Activated naive CD4-positive, alpha-beta T cell treated with anti-CD3 and anti-CD28 coated beads for 36 hours (primary cell): ENCODE measurements around the gene RRP8. TPM values are rescaled to one million over a fixed set of nuclear protein-coding genes. Genes with fewer than 3 reads are reported as not detected.
A peak's percentile ranks its signal among the peaks of the same experiment; 100 is the strongest.

Experiments used
- CTCF ChIA-PET: fragments of 350-600 bp; sonication (Branson Sonifier 250); formaldehyde crosslinking; loops from one replicate; lab custom pipeline; 2021; ENCODE audit warnings: antibody characterized with exemption; lab: Charles Lee
- DNase-seq: peaks from one replicate; pipeline ENCODE4 v3.0.0-alpha.2; 2020
- H3K27ac Mint-ChIP-seq: one replicate; pipeline ENCODE4 v1.8.0; 2021; ENCODE audit warnings: mild to moderate bottlenecking, mixed read lengths
- H3K27me3 Mint-ChIP-seq: one replicate; pipeline ENCODE4 v1.8.0; 2021; ENCODE audit warnings: low read depth, mixed read lengths
- H3K36me3 Mint-ChIP-seq: one replicate; pipeline ENCODE4 v1.8.0; 2021; ENCODE audit warnings: low read depth, mixed read lengths
- H3K4me1 Mint-ChIP-seq: one replicate; pipeline ENCODE4 v1.8.0; 2021; ENCODE audit warnings: low read depth, mixed read lengths
- H3K4me3 Mint-ChIP-seq: one replicate; pipeline ENCODE4 v1.8.0; 2021; ENCODE audit warnings: mild to moderate bottlenecking, moderate library complexity, mixed read lengths
- H3K9me3 Mint-ChIP-seq: one replicate; pipeline ENCODE4 v1.8.0; 2021; ENCODE audit warnings: mixed read lengths
- intact Hi-C: fragments of 100-400 bp; cut with micrococcal nuclease; formaldehyde crosslinking; loops from one replicate; pipeline ENCODE4 v1.15.1; 2023
- total RNA-seq, 2 experiments: library from RNA; stranded (reverse); gene quantifications; one replicate each; pipeline ENCODE4 v1.2.3, GENCODE V29; 2021

RRP8 gene
- total RNA-seq, 2 experiments from 2014 or later = 31.9 to 33.5 TPM

DNA sequence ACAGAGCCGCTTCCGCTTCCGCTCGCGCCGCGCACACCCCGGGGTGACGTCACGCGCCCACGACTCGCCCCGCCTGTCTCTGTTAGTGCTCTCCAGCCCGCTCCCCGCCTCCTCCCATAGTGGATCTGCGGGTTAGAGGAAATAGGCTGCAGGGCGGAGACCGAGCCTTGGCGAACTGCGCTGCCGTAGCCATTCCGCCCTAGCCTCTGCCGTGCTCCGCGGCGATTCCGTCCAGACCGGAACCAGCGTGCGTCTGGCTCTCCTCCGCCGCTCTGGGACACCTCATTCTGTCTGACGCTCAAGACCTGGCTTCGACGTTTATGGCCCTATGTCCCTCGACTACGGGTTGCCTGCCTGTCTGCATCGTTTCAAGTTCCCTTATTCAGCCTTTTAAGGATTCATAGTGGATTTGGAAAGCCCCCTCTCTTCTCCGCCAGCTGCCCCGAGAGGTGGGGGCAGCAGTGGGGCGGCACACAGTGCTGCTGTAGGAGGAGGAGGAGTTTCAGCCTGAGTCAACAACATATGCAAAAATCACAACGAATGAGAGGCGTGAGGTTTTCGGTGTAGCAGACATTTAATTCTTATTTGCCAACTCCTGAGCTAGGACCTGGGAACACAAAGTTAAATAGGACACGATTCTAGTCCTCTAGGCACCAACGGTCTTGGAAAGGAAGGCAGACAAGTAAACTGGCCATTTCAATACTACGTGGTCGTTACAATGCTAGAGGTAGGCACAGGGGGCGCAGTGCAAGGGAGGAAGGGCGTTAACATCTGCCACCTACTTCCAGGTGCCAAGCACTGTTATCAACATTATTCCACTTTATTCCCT, 9.0 kb upstream of the RRP8 start, which contains the start of gene TAF10:
TAF10 (minus strand) TSS at position 4 of the 829 bp plus-strand sequence. CDS start 27 bp downstream, outside the sequence.
- Mint-ChIP-seq H3K36me3 (peaks cover 34% of the 10 kb centered on the region), H3K27me3 (no peaks in the 10 kb centered on the region), H3K4me3 (peak within 1 kb of the TSS; percentile 87), H3K9me3 (no peaks in the 10 kb centered on the region), H3K4me1 (peaks cover 39% of the 10 kb centered on the region), H3K27ac (peak within 1 kb of the TSS; percentile 90)
- peak; percentile 97 for DNase-seq
- intact Hi-C loops = loop anchor here (1.0 kb wide), 4 partner anchors 9 to 378 kb away; partner anchors contain the start of genes FHIP1B, ILK, MRPL17 and RRP8
- CTCF ChIA-PET = interaction anchor here (0.7 to 3.5 kb wide), 12 partner anchors 15 to 143 kb away, joined by 3 to 20 read pairs (median 3); partner anchors contain the start of gene MRPL17

DNA sequence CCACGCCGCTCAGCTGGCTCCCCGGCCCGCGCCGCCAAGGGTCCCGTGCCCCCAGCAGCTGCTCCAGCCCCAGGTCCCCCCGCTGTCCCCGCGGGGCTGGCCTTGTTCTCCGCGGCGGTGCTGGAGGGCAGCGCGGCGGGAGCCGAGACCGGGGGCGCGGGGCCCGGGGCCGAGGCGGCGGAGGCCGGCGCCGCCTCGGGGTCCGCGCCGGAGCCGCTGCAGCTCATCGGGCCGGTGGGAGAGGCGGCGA, 8.5 kb upstream of the RRP8 start:
- no peaks in the 10 kb centered on the region for H3K27me3 Mint-ChIP-seq
- peaks cover 42% of the 10 kb centered on the region for H3K4me1 Mint-ChIP-seq
- no peaks in the 10 kb centered on the region for H3K9me3 Mint-ChIP-seq
- CTCF ChIA-PET = interaction anchor here (0.7 to 3.5 kb wide), 8 partner anchors 33 to 129 kb away, joined by 3 to 20 read pairs (median 3); partner anchors contain the start of gene MRPL17
- DNase-seq = no peak
- H3K4me3 Mint-ChIP-seq = peak overlapping the region; percentile 87
- H3K36me3 Mint-ChIP-seq = peaks cover 35% of the 10 kb centered on the region
- intact Hi-C loops = loop anchor here (1.0 kb wide), 5 partner anchors 7 to 378 kb away; partner anchors contain the start of genes FHIP1B, ILK, MRPL17 and RRP8
- H3K27ac Mint-ChIP-seq = no peak overlapping the region

DNA sequence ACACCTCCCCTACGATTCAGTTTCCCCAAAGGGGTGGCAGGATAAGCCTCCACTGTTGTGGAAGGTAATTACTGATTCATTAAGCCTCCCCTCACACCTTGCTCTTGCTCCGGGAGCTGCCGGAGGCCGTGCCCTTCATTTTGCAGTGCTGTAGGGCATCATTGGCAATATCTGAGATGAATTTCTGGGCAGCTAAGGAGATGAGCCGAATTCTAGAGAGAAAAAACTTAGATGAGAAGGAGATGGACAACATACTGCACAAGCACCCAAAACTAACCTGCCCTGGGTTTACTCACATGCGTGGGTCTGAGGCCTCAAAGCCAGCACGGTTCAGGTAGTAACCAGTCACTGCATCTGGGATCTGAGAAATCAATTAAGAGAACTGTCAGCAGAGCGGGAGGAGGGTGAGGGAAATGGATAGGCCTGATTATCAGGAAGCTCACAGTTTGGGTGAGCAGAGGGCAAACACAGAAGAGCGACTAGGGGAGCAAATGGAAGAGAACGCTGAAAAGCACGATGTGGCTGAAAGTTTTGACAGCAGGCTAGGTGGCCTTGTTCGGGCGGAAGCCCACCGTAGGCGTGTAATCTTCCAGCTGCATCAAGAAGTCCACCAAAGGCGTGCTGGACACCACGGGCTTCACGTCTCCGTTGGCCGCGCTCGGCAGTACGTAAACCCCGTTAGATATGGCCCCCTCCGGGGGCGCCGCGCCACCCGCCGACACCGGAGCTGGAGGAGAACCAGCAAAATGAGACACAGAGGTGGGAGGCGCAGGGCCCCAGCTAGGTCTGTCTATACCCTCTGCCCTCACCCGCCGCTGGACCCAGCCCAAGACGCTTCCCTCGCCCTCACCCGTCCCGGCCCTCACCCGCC, 7.9 kb upstream of the RRP8 start:
- peak overlapping the region; percentile 87 for H3K4me3 Mint-ChIP-seq
- H3K27me3 Mint-ChIP-seq = no peaks in the 10 kb centered on the region
- CTCF ChIA-PET = interaction anchor here (0.7 to 3.5 kb wide), 9 partner anchors 34 to 134 kb away, joined by 3 to 20 read pairs (median 3); partner anchors contain the start of gene MRPL17

DNA sequence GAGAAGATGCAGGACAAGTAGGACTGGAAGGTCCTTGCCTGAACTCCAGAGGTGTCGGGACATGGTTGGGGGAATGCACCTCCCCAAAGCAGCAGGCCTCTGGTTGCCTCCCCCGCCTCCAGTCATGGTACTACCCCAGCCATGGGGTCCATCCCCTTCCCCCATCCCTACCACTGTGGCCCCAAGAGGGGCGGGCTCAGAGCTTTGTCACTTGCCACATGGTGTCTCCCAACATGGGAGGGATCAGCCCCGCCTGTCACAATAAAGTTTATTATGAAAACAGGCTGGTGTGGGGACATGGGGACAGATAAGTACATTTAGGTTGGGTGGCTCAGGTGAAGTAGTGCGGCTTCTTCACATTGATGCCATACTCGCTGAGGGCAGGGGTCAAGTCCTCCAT, 7.2 kb upstream of the RRP8 start:
- peak overlapping the region; percentile 87 for H3K4me3 Mint-ChIP-seq

More for the DNA sequence above, 7.9 kb upstream of the RRP8 start:
- peak overlapping the region; percentile 90 for H3K27ac Mint-ChIP-seq
- H3K4me1 Mint-ChIP-seq = peaks cover 42% of the 10 kb centered on the region
- DNase-seq = peak; percentile 28
- intact Hi-C loops = loop anchor here (1.0 kb wide), 1 partner anchor 8 kb away; the partner anchor contains the start of gene TPP1
- H3K36me3 Mint-ChIP-seq = peaks cover 35% of the 10 kb centered on the region
- no peaks in the 10 kb centered on the region for H3K9me3 Mint-ChIP-seq

DNA sequence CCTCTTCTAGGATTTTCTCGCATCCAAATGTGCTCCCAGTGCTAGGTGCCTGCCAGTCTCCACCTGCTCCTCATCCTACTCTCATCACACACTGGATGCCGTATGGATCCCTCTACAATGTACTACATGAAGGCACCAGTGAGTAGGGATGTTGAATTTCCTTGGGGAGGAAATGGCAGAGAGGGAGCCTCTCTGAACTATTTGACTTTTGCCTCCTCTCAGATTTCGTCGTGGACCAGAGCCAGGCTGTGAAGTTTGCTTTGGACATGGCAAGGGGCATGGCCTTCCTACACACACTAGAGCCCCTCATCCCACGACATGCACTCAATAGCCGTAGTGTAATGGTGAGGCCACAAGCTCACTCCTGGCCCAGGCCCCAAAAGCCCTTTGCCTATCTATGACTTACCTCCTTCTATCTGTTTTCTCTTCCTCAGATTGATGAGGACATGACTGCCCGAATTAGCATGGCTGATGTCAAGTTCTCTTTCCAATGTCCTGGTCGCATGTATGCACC, 6.1 kb upstream of the RRP8 start:
- H3K36me3 Mint-ChIP-seq = peaks cover 32% of the 10 kb centered on the region
- DNase-seq = no peak
- peak overlapping the region; percentile 17 for H3K4me3 Mint-ChIP-seq
- H3K27ac Mint-ChIP-seq = peak overlapping the region; percentile 32
- peaks cover 39% of the 10 kb centered on the region for H3K4me1 Mint-ChIP-seq
- H3K27me3 Mint-ChIP-seq = no peaks in the 10 kb centered on the region
- intact Hi-C loops = loop anchor here (5.0 to 10.0 kb wide), 3 partner anchors 905 to 1063 kb away; partner anchors contain the start of genes CYB5R2, PPFIBP2, TRIM22 and TRIM5
- no peaks in the 10 kb centered on the region for H3K9me3 Mint-ChIP-seq
- CTCF ChIA-PET = interaction anchor here (1.6 to 3.5 kb wide), 2 partner anchors 9 to 74 kb away, joined by 6 to 13 read pairs; partner anchors contain the start of gene MRPL17

More for the DNA sequence above, 7.2 kb upstream of the RRP8 start:
- Mint-ChIP-seq H3K27me3 (no peaks in the 10 kb centered on the region), H3K9me3 (no peaks in the 10 kb centered on the region), H3K36me3 (peaks cover 36% of the 10 kb centered on the region), H3K4me1 (peaks cover 39% of the 10 kb centered on the region), H3K27ac (peak overlapping the region; percentile 90)
- intact Hi-C loops = no loop called here
- CTCF ChIA-PET = interaction anchor here (1.0 to 3.5 kb wide), 2 partner anchors 72 to 135 kb away, joined by 3 to 20 read pairs; partner anchors contain the start of gene MRPL17
- DNase-seq = no peak

- Mint-ChIP-seq H3K27me3 (no peaks in the 10 kb centered on the region), H3K27ac (no peak overlapping the region), H3K36me3 (peaks cover 32% of the 10 kb centered on the region), H3K4me3 (no peak overlapping the region), H3K9me3 (no peaks in the 10 kb centered on the region), H3K4me1 (peaks cover 39% of the 10 kb centered on the region)
- intact Hi-C loops = loop anchor here (5.0 to 10.0 kb wide), 3 partner anchors 906 to 1063 kb away; partner anchors contain the start of genes CYB5R2, PPFIBP2, TRIM22 and TRIM5
- CTCF ChIA-PET = interaction anchor here (0.7 to 3.5 kb wide), 3 partner anchors 9 to 74 kb away, joined by 3 to 13 read pairs (median 6); partner anchors contain the start of gene MRPL17
- no peak for DNase-seq
Measured at GRCh38 chr11:6608726-6609501, 5.5 kb upstream of the RRP8 start.

DNA sequence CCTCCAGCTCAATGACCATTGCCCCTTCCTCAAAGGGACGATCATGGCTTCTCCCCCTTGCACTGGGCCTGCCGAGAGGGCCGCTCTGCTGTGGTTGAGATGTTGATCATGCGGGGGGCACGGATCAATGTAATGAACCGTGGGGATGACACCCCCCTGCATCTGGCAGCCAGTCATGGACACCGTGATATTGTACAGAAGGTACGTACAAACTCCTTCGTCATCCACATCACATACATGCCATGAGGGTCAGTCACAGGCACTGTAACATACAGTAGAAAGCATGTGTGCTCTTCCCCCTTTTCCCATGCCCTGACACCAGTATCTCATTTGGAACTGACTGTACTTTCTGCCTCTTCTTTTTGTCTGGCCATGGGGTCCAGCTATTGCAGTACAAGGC, 4.6 kb upstream of the RRP8 start:
- intact Hi-C loops = loop anchor here (5.0 to 10.0 kb wide), 3 partner anchors 907 to 1064 kb away; partner anchors contain the start of genes CYB5R2, PPFIBP2, TRIM22 and TRIM5
- H3K36me3 Mint-ChIP-seq = peaks cover 32% of the 10 kb centered on the region
- no peak overlapping the region for H3K4me3 Mint-ChIP-seq
- CTCF ChIA-PET = interaction anchor here (0.9 to 3.5 kb wide), 2 partner anchors 10 to 75 kb away, joined by 4 to 13 read pairs; partner anchors contain the start of gene MRPL17
- peak overlapping the region; percentile 16 for H3K27ac Mint-ChIP-seq
- no peak for DNase-seq
- H3K9me3 Mint-ChIP-seq = no peaks in the 10 kb centered on the region
- H3K4me1 Mint-ChIP-seq = peaks cover 39% of the 10 kb centered on the region
- no peaks in the 10 kb centered on the region for H3K27me3 Mint-ChIP-seq

DNA sequence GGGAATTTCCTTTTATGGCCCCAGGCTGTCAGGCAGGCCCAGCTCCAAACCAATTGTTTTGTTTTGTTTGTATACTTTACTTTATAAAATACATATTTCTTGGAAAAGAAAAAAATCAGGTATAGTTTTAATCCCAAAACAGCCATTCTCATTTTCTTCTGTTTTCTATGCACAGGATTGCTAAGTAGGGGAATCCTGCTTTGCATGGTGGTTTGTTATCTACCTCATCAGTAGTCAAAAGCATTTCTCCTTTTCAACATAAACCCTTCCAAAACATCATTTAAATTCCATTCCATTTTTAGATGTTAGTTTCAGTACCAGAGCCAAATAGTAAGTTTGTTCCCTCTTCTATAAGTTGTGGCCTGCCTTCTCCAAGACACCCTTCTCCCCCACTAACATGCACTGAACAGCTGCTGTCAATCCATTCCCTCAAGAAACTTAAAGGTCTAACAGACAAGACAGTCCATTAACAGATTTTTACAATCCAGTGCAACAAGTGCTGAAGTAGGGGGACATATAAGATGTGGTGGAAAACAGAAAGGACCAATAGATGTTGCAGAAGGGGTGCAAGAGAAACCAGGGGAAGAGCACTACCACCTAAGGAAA, 3.9 kb upstream of the RRP8 start:
- DNase-seq = peak; percentile 21
- H3K36me3 Mint-ChIP-seq = peaks cover 32% of the 10 kb centered on the region
- intact Hi-C loops = loop anchor here (1.0 to 10.0 kb wide), 5 partner anchors 128 to 1065 kb away; partner anchors contain the start of genes CYB5R2, PPFIBP2, TRIM22 and TRIM5
- no peaks in the 10 kb centered on the region for H3K9me3 Mint-ChIP-seq
- peaks cover 39% of the 10 kb centered on the region for H3K4me1 Mint-ChIP-seq
- no peak overlapping the region for H3K27ac Mint-ChIP-seq
- peak overlapping the region; percentile 39 for H3K4me3 Mint-ChIP-seq
- CTCF ChIA-PET = interaction anchor here (0.6 to 3.5 kb wide), 3 partner anchors 11 to 81 kb away, joined by 3 to 13 read pairs (median 4); partner anchors contain the start of gene MRPL17
- H3K27me3 Mint-ChIP-seq = no peaks in the 10 kb centered on the region

GRCh38 chr11:6606471-6607189, 3.2 kb upstream of the RRP8 start:
- Mint-ChIP-seq H3K4me1 (peaks cover 45% of the 10 kb centered on the region), H3K36me3 (peaks cover 33% of the 10 kb centered on the region), H3K27me3 (no peaks in the 10 kb centered on the region), H3K4me3 (peak overlapping the region; percentile 57), H3K9me3 (no peaks in the 10 kb centered on the region), H3K27ac (no peak overlapping the region)
- intact Hi-C loops = loop anchor here (1.0 to 10.0 kb wide), 8 partner anchors 75 to 1066 kb away; partner anchors contain the start of genes CYB5R2, PPFIBP2, TRIM22 and TRIM5
- DNase-seq = peak; percentile 68
- CTCF ChIA-PET = interaction anchor here (0.6 to 3.5 kb wide), 2 partner anchors 77 to 81 kb away, joined by 3 to 13 read pairs; partner anchors contain the start of gene MRPL17
